A549 treated with RU486 at 1 μM for 4 hours (cell line): ENCODE data around the gene SPESP1. TPM values are rescaled to one million over a fixed set of nuclear protein-coding genes. Genes with fewer than 3 reads are reported as not detected.

Source experiments
- total RNA-seq: library from RNA; stranded (reverse); fragments of 200-300 nt; extraction: Qiagen RNA extraction; gene quantifications from 5 replicates; pipeline ENCODE4 v1.2.3, GENCODE V29; 2022; ENCODE audit warnings: low read depth

SPESP1 gene
- total RNA-seq, result not detected in 5 replicates

DNA sequence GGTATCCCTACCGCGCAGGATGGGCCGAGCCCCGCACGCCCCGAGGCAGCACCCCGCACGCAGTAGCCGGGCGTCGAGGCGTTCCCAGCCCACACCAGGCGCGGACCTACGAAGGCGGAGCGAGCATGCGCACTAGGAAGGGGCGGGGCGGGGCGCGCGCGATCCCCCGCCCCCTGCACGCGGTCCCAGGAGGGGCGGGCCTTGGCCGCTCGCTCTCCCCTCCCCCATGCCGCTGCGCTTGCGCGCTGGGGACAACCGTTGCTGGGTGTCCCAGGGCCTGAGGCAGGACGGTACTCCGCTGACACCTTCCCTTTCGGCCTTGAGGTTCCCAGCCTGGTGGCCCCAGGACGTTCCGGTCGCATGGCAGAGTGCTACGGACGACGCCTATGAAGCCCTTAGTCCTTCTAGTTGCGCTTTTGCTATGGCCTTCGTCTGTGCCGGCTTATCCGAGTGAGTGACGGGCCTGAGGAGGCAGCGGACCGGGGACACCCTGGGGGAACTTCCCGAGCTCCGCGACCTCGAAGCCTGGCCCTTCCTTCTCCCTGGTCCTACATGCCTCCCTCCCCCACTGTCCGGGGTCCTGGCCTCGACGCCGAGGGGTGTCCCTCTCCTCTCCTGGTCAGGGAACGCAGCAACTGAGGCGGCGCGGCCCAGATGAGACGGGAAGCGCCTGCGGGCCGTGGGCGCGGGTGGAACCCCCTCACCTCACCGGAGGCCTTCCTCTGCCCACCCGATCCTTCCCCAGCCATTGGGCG, at the start of gene SPESP1:
Gene SPESP1, plus strand, starts transcription at position 258 of the 755 bp plus-strand sequence. Its CDS starts 129 bp downstream, at position 387.

Other genes starting within 250 kb of the SPESP1 start
- 257 to 321 TPM (median 305 TPM) in 5 replicates for gene ANP32A, start 109.6 kb upstream of the SPESP1 start, total RNA-seq
- 0.19 to 0.38 TPM (median 0.29 TPM) in 5 replicates for gene NOX5, start 84.2 kb downstream of the SPESP1 start, total RNA-seq
- 15.2 to 22.4 TPM (median 21.7 TPM) in 5 replicates for gene GLCE, start 230.1 kb downstream of the SPESP1 start, total RNA-seq